ENCODE results near the gene SLC38A7. TPM values are rescaled to one million over a fixed set of nuclear protein-coding genes. Genes with fewer than 3 reads are reported as not detected.

The SLC38A7 gene
- total and polyA plus RNA-seq, 2 of the 13 experiments (the other 11 are each of a cell fraction or from before 2014, with no cell fraction given), result 13.2 to 14.1 TPM

GRCh38 chr16:58634265-58634802 is 50.2 kb downstream of the SLC38A7 start (continued):
- TF ChIP-seq GLI4 (CRISPR knock-in tag; IDR thresholded peaks at IDR 0.05; ENCODE audit: borderline replicate concordance), result no peak
- TF ChIP-seq HOXD1 (CRISPR knock-in tag; IDR thresholded peaks at IDR 0.05), result peak; percentile 49; the same call in 1 of the 2 replicates
- TF ChIP-seq SMAD3 (CRISPR knock-in tag; IDR thresholded peaks at IDR 0.05), result peak; percentile 79
- TF ChIP-seq SRSF4 (IDR thresholded peaks at IDR 0.05; ENCODE audit: low read depth, low read length, poor library complexity, severe bottlenecking), result no peak
- no peak for TF ChIP-seq ZNF839 (CRISPR knock-in tag; IDR thresholded peaks at IDR 0.05; ENCODE audit: borderline replicate concordance)
- TF ChIP-seq CAMTA2 (CRISPR knock-in tag; IDR thresholded peaks at IDR 0.05; ENCODE audit: borderline replicate concordance), result no peak
- no peak for TF ChIP-seq MAF1 (CRISPR knock-in tag; IDR thresholded peaks at IDR 0.05; ENCODE audit: borderline replicate concordance)
- TF ChIP-seq SP140L (CRISPR knock-in tag; IDR thresholded peaks at IDR 0.05; ENCODE audit: borderline replicate concordance), result no peak
- TF ChIP-seq EP300 (IDR thresholded peaks at IDR 0.05; ENCODE audit: low read depth in 2 of 2, low read length in 2 of 2), result peak; percentile 82 to 92; a peak in 3 of 4 replicates
- TF ChIP-seq EP300 (CRISPR knock-in tag; IDR thresholded peaks at IDR 0.05; ENCODE audit: borderline replicate concordance), result peak; percentile 86
- peak; percentile 49; the same call in 1 of the 2 replicates for TF ChIP-seq BRCA1 (CRISPR knock-in tag; IDR thresholded peaks at IDR 0.05)
- TF ChIP-seq MAFF (IDR thresholded peaks at IDR 0.05; ENCODE audit: low read depth, low read length), result peak; percentile 48; the same call in 1 of the 2 replicates
- no peak for TF ChIP-seq LRRFIP1 (CRISPR knock-in tag; conservative IDR thresholded peaks at IDR 0.05)
- no peak for TF ChIP-seq MLX (CRISPR knock-in tag; IDR thresholded peaks at IDR 0.05)
- TF ChIP-seq SMC3 (IDR thresholded peaks at IDR 0.05; ENCODE audit: low read length), result peak; percentile 36; the same call in 1 of the 2 replicates
- no peak for TF ChIP-seq PHF21A (CRISPR knock-in tag; IDR thresholded peaks at IDR 0.05)
- TF ChIP-seq ZBTB7A (CRISPR knock-in tag; IDR thresholded peaks at IDR 0.05), result no peak
- no peak for TF ChIP-seq KAT7 (CRISPR knock-in tag; IDR thresholded peaks at IDR 0.05; ENCODE audit: borderline replicate concordance)
- TF ChIP-seq RCOR2 (CRISPR knock-in tag; IDR thresholded peaks at IDR 0.05), result 0 out of 2 replicates have a peak, but pooled peaks have one; percentile 32
- TF ChIP-seq ZNF552 (CRISPR knock-in tag; IDR thresholded peaks at IDR 0.05; ENCODE audit: borderline replicate concordance), result no peak
- TF ChIP-seq TCF7 (IDR thresholded peaks at IDR 0.05; ENCODE audit: low read depth), result peak; percentile 20; the same call in 1 of the 2 replicates
- TF ChIP-seq ZBTB25 (CRISPR knock-in tag; IDR thresholded peaks at IDR 0.05), result 0 out of 2 replicates have a peak, but pooled peaks have one; percentile 59
- TF ChIP-seq ATF5 (CRISPR knock-in tag; IDR thresholded peaks at IDR 0.05; ENCODE audit: low read depth), result no peak
- TF ChIP-seq SATB2 (CRISPR knock-in tag; IDR thresholded peaks at IDR 0.05), result peak; percentile 60; the same call in 1 of the 2 replicates
- TF ChIP-seq ZNF136 (CRISPR knock-in tag; IDR thresholded peaks at IDR 0.05; ENCODE audit: low read depth), result no peak
- no peak for TF ChIP-seq ZNF232 (CRISPR knock-in tag; IDR thresholded peaks at IDR 0.05; ENCODE audit: borderline replicate concordance)

Measured in HepG2 (cell line).